ENCODE measurements around the gene ACBD6. TPM values are rescaled to one million over a fixed set of nuclear protein-coding genes. Genes with fewer than 3 reads are reported as not detected.

Gene ACBD6
- total RNA-seq, 1 experiment from 2014 or later, result 48.5 TPM

GRCh38 chr1:180494370-180494769 is 8.0 kb downstream of the ACBD6 start:
- ATAC-seq, result no peak
- Histone ChIP-seq H3K27ac (ENCODE audit: low read length) (no peak overlapping the region), H3K4me3 (ENCODE audit: low read depth in 2 of 2, low read length in 2 of 2) (no peak overlapping the region), H3K36me3 (ENCODE audit: control insufficient read depth, insufficient read depth, low read length) (peaks cover 28% of the 10 kb centered on the region), H3K4me1 (ENCODE audit: control insufficient read depth, insufficient read depth, low read length) (no peaks in the 10 kb centered on the region; the same call in 1 of the 2 replicates), H3K9me3 (ENCODE audit: control insufficient read depth, insufficient read depth, low read depth, low read length) (no peaks in the 10 kb centered on the region), H3K27me3 (ENCODE audit: control insufficient read depth, insufficient read depth, low read length) (no peaks in the 10 kb centered on the region)
- ChIA-PET CTCF (no interaction called here), POLR2A (no interaction called here)
- intact Hi-C loops (cut with micrococcal nuclease; ENCODE audit: unreplicated experiment), result no loop called here
- no TSS peak for BruUV-seq (replicated peaks)
- in situ Hi-C loops (cut with HindIII; ENCODE audit: low pct_unique_long_range_greater_than_20kb, low sequenced_read_pairs), result no loop called here
- TF ChIP-seq REST (IDR thresholded peaks at IDR 0.05; ENCODE audit: insufficient read depth in 1 of 2, low read depth in 2 of 2, low read length in 1 of 2), result no peak
- no peak for TF ChIP-seq TCF7L2 (IDR thresholded peaks at IDR 0.05; ENCODE audit: low read depth, low read length)
- TF ChIP-seq POLR2AphosphoS5 (IDR thresholded peaks at IDR 0.05; ENCODE audit: low read depth, low read length), result no peak
- TF ChIP-seq CTCF (IDR thresholded peaks at IDR 0.05), result no peak
- no peak for TF ChIP-seq SIN3A (IDR thresholded peaks at IDR 0.05; ENCODE audit: borderline replicate concordance, insufficient read depth, low read depth, low read length)
- DNase-seq (ENCODE audit: low read depth, low spot score), result no peak

- peaks cover 24% of the 10 kb centered on the region for H3K36me3 ChIP-seq (ENCODE audit: control insufficient read depth, insufficient read depth, low read length)
- BruUV-seq (replicated peaks), result no TSS peak
These were observed 12.4 kb downstream of the ACBD6 start for GRCh38 chr1:180489976-180490375.

More at GRCh38 chr1:180489976-180490375, 12.4 kb downstream of the ACBD6 start:
- POLR2A ChIA-PET, result no interaction called here
- no peak overlapping the region for H3K4me3 ChIP-seq (ENCODE audit: low read depth in 2 of 2, low read length in 2 of 2)
- ATAC-seq (no peak), DNase-seq (ENCODE audit: low read depth, low spot score) (no peak)
- no peak overlapping the region for H3K27ac ChIP-seq (ENCODE audit: low read length)
- no peaks in the 10 kb centered on the region for H3K9me3 ChIP-seq (ENCODE audit: control insufficient read depth, insufficient read depth, low read depth, low read length)
- CTCF ChIA-PET, result no interaction called here
- no peak for TF ChIP-seq REST (IDR thresholded peaks at IDR 0.05; ENCODE audit: insufficient read depth in 1 of 2, low read depth in 2 of 2, low read length in 1 of 2)
- no peak for TF ChIP-seq TCF7L2 (IDR thresholded peaks at IDR 0.05; ENCODE audit: low read depth, low read length)
- no peak for TF ChIP-seq POLR2AphosphoS5 (IDR thresholded peaks at IDR 0.05; ENCODE audit: low read depth, low read length)
- TF ChIP-seq CTCF (IDR thresholded peaks at IDR 0.05), result no peak
- no peak for TF ChIP-seq SIN3A (IDR thresholded peaks at IDR 0.05; ENCODE audit: borderline replicate concordance, insufficient read depth, low read depth, low read length)
- in situ Hi-C loops (cut with HindIII; ENCODE audit: low pct_unique_long_range_greater_than_20kb, low sequenced_read_pairs) (no loop called here), intact Hi-C loops (cut with micrococcal nuclease; ENCODE audit: unreplicated experiment) (no loop called here)
- no peaks in the 10 kb centered on the region for H3K27me3 ChIP-seq (ENCODE audit: control insufficient read depth, insufficient read depth, low read length)
- no peaks in the 10 kb centered on the region for H3K4me1 ChIP-seq (ENCODE audit: control insufficient read depth, insufficient read depth, low read length)

Data from Panc1 (cell line).